ENCODE data around the gene ATP8B3. TPM values are rescaled to one million over a fixed set of nuclear protein-coding genes. Genes with fewer than 3 reads are reported as not detected.

ATP8B3 gene
- total RNA-seq, 1 donor from 2014 or later = 0.89 TPM

DNA sequence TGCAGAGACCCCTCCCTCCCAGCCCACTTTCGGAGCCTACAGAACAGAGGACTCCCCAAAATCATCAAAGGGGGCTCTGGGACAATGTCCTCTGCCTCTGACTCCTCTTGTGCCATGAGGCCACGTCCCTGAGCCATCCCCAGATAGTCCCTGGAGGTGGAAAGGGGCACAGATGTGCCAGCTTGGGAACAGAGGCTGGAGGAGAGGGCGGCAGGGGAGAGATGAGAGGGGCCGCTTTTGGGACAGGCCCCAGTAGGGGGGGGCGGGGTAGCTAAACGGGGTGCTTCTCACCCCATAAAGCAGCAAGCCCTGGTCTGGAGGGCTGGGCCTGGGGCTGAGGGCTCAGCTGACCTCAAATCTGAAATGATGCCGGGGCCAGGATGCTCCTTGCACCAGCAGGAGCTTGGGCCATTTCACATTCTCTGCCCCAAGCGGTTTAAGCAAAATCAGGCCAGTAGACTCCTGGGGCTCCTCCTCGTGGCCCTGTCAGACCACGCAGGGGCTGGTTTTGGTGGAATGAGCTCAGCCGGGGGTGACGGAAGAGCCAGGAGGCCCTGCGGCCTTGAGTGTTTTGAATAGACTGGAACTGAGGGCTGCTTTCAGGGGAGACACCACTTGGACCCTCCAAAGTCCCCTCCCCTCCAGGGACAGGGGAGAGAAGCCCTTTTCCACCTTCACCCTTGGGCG lies 31.7 kb downstream of the ATP8B3 start:
- ATAC-seq (no peak), DNase-seq (no peak)
- intact Hi-C loops (cut with micrococcal nuclease) = no loop called here

DNA sequence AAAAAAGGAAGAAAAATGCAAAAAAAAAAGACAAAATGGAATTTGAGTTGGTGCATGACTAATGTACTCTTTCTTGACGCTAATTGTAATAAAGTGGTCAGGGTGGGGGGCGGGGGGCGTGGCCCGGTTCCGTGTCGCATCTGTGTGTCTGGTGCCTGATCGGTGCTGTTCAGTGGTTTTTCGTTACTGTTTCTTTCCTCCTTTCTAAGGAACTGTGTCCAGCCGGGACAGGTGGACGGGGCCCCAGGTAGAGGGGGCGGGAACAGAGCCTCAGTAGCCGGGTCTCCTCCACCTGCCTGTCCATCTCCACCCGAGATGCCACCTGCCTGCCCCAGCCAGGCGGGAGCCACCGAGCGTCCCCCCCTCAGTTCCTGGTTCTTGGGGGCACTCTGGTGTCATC lies 32.5 kb downstream of the ATP8B3 start:
- no peak for DNase-seq
- intact Hi-C loops (cut with micrococcal nuclease) = no loop called here
- ATAC-seq = no peak

DNA sequence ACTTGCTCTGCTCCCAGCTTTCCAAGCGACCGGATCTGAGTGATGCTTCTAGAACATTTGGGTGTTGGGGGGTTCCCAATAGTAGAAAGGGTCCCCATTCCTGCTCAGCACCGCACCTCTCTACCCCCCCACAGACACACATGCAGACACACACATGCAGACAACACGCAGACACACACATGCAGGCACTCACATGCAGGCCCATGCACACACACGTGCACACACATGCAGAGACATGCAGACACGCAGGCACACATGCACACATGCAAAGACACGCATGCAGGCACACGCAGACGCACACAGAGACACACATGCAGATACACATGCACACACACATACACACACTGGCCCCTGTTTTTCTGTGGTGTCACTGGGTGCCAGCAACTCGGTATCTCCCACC lies 34.9 kb downstream of the ATP8B3 start:
- no peak for ATAC-seq
- DNase-seq = no peak
- intact Hi-C loops (cut with micrococcal nuclease) = no loop called here

DNA sequence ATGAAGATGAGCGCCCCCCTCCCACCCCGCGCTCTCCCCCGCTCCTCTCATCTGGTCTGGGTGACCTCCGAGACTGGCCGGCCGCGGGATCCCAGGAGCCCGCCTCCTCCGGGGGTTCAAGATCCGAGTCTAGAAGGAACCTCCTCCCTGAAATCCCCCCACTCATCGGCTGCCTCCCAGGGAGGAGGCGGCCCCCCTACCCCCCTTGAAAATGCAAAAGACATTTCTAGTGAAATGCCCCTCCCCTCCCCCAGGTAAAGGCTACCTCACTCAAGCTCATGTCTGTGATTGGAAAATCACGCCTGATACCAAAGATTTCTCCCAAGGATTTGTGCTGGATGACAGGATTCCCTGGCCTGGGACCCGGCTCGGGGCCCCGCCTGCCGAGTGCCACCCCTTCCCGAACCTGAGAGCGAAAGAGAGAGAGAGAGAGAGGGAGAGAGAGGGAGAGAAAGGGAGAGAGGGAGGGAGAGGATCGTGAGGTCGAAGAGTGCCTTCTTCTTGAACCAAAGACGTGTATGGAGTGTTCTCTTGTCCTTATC lies 35.4 kb downstream of the ATP8B3 start:
- DNase-seq (no peak), ATAC-seq (no peak)
- intact Hi-C loops (cut with micrococcal nuclease) = no loop called here

DNA sequence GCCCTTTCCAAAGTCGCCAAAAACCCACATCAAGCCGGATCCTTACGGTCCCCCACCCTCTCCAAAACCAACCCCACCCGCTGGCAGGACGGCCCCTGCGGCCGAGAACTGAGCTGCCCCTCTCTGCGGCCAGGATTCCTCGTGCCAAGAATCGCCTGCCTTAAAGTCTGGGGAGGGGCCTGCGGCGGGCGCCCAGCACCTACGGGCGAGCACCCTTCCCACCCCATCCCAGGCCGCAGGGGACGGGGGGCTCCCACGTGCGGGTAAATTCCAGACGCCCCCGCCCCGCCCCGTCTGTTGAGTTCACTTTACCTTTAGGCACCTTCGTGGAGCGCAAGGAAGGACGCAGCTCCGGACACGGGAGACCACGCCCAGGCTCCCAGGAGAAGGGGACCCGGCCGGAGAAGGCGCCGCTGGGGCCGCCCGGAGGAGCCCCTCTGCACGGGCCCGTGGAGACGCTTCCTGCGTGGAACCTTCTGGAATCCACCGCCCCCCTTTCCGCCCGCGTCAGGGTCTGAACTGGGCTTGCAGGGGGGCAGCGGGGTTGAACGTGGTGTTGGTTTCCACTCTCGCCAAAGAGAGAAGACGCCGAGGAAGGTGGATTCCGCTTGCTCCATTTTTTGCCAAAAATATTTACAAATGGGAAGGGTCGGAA lies 36.0 kb downstream of the ATP8B3 start:
- no peak for ATAC-seq
- no peak for DNase-seq
- intact Hi-C loops (cut with micrococcal nuclease) = no loop called here

DNA sequence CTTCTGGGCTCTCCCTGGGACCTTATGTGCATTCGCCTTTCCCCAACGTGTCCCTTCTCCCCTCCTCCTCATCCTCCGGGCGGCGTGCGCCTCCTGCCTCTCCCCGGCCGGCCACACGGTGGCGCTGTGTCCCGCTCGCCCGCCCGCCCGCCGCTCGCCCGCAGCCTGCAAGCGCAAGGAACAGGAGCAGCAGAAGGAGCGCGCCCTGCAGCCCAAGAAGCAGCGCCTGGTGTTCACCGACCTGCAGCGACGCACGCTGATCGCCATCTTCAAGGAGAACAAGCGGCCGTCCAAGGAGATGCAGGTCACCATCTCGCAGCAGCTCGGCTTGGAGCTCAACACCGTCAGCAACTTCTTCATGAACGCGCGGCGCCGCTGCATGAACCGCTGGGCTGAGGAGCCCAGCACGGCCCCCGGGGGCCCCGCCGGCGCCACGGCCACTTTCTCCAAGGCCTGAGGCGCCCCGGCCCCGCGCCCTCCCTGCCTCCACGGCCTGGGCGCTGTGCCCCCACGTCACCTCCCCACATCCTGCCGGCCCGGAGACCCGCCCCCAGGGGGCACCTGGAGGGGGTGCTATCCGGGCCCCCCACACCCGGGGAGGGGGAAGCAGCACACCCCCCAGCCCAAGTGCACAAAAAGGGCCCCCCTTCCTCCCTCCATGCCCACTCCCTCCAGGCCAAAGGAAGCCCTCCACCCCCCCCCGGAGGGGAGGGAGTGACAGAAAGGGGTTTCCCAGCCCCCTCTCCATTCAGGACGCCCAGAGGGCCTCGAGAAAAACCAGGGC lies 36.9 kb downstream of the ATP8B3 start:
- intact Hi-C loops (cut with micrococcal nuclease) = no loop called here
- DNase-seq (no peak), ATAC-seq (no peak)

DNA sequence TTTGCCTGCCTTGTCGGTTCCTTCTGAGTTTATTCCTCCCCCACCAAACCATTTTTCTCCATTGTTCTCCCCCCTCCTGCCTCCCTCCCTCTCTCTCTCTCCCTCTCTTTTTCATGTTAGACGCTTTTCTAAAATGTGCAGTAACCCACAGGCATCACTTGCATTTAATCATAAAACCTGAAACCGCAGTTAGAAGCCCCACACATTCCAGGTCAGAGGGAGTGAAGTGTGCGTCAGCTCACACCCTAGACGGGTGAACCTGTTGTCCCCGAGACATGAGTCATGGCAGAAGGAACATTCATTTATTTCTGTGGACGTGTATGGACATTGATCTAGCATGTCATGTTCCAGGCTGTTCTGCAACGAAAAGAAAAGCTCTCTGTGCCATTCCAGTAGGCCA lies 38.9 kb downstream of the ATP8B3 start:
- intact Hi-C loops (cut with micrococcal nuclease) = no loop called here
- no peak for ATAC-seq

DNA sequence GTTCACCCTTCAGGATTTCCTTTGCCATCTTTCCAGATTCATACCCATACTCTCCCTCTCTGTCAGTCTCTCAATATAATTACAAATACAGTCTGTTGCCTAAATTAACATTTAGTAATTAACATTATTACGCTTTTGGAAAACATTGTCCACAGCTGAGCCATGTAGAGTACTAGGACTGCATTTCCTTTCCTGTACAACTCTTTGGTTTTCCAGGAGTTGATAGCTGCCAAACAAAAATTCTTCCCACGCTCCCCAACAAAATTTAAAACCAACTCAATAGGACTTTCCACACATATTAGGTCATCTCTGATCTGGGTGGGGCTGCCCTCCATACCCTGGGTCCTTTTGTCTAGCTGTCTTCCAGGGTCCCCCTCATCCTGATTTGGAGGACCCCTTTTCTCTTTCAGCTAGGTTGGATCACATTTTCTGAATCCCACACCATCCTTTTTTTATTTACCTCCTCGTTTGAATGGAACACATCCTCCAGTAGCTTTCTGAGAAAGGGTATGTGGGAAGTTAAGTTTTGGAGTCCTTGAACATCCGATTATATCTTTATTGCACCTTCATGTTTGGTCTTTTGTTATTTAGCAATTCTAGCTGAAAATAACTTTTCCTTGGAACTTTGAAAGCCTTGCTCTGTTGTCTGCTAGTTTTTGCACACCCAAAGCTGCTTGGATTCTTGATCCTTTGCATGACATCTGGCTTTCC lies 41.1 kb downstream of the ATP8B3 start:
- intact Hi-C loops (cut with micrococcal nuclease) = no loop called here
- no peak for ATAC-seq

More for the DNA sequence above, 38.9 kb downstream of the ATP8B3 start:
- DNase-seq = no peak

DNA sequence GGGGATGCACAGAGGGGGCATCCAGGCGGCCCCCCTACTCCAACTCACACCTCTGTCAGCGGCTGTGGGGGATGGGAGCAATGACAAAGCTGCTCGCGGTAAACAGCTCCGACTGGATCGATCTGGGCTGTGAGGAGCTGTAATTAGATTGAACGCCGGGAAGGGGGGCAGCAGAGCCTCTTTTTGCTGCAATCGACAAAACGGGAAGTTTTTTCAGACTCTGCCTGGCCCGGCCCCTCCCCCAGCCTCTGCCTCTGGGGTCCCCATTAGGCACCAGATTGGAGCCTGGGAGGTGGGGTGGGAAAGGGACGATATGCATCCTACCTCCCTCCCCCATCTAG lies 42.5 kb downstream of the ATP8B3 start:
- intact Hi-C loops (cut with micrococcal nuclease) = no loop called here

More for the DNA sequence above, 41.1 kb downstream of the ATP8B3 start:
- no peak for DNase-seq

DNA sequence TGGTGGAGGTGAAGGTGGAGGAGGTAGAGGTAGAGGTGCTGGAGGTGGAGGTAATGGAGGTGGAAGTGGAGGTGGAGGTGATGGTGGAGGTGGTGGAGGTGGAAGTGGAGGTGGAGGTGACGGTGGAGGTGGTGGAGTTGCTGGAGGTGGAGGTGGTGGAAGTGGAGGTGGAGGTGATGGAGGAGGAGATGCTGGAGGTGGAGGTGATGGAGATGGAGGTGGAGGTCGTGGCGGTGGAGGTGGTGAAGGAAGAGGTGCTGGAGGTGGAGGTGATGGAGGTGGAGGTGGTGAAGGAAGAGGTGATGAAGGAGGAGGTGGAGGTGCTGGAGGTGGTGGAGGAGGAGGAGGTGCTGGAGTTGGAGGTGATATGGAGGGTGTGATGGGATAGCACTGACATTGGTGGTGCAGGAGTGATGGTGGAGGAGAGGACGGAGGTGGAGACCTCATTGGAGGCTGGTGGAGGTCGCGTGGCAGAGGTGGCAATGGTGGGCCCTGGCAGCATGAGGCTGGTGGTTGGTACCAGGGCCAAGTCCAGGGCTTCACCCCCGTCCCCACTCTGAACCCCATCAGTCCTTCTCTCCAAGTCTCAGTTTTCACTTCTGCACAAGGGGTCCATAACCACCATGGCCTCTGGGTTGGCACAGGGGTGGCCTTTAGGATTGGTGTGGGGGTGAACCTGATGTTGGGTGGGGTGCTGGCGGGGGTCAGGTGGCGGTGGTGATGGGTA lies 43.0 kb downstream of the ATP8B3 start:
- DNase-seq (peak; percentile 14), ATAC-seq (no peak)
- intact Hi-C loops (cut with micrococcal nuclease) = no loop called here

More for the DNA sequence above, 42.5 kb downstream of the ATP8B3 start:
- DNase-seq (no peak), ATAC-seq (no peak)

DNA sequence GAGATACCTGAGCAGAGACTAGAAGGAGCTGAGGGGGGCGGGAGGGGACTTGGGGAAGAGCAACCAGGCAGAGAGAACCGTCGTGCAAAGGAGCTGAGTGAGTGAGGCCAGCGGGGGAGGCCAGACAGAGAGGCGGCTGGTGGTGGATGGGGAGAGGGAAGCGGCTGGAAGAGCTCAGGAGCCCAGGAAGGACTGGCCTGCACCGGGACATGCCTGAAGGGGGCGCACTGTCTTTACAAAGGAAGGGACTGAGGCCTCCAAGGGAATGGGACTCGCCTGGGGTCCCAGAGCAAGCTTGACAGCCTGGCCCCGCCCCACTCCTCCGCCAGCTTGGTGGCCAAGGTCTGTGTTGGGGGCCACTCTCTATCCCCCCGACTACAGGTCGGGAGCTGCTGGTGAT lies 43.8 kb downstream of the ATP8B3 start:
- ATAC-seq (no peak), DNase-seq (no peak)
- intact Hi-C loops (cut with micrococcal nuclease) = no loop called here

DNA sequence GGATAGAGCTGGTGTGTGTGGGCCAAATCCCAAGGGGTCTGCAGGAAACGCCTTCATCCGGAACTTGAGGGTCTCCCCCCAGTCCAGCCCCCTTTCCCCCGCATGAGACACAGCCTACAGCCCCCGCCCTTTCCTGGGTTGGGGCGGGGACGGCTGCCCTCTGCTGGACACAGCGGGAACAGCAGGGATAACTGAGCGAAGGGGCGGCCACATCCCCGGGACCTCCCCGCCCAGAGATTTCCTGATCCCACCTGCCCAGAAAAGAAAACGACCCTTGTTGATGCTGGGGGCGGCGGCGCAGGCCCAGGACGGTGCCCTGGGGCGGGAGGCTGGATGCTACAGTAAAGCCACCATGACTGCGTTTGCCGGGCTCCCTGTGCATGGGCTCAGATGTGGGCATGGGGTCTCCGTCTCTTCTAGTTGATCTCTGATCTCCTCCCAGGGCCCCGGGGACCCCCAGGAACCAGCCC lies 44.6 kb downstream of the ATP8B3 start:
- ATAC-seq (peak; percentile 73), DNase-seq (peak; percentile 65)
- intact Hi-C loops (cut with micrococcal nuclease) = no loop called here

DNA sequence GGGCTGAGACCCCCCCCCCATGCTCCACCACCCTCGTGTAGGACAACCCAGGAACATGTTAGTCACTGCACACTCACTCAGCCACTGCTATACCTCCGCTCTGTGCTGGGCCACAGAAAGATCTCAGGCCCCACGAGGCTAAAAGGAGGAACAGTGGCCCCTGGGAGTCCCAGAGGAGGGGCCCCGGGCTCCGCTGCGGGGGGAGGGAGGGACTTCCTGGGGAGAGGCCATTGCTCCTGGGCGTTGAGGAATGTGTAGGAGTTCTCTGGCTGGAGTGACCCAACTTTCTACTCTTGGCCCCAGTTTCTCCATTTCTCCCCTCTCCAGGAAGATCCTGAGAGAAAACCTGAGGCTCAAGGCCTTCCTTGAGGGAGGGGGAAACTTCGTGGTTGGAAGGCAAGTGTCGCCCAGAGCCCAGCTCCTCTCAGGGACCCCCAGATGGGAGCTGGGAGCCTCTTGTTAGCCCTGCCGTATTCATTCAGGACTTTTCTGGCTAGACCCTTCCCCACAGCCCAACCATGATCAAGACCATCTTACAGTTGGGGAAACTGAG lies 45.2 kb downstream of the ATP8B3 start:
- DNase-seq (no peak), ATAC-seq (no peak)
- intact Hi-C loops (cut with micrococcal nuclease) = no loop called here

DNA sequence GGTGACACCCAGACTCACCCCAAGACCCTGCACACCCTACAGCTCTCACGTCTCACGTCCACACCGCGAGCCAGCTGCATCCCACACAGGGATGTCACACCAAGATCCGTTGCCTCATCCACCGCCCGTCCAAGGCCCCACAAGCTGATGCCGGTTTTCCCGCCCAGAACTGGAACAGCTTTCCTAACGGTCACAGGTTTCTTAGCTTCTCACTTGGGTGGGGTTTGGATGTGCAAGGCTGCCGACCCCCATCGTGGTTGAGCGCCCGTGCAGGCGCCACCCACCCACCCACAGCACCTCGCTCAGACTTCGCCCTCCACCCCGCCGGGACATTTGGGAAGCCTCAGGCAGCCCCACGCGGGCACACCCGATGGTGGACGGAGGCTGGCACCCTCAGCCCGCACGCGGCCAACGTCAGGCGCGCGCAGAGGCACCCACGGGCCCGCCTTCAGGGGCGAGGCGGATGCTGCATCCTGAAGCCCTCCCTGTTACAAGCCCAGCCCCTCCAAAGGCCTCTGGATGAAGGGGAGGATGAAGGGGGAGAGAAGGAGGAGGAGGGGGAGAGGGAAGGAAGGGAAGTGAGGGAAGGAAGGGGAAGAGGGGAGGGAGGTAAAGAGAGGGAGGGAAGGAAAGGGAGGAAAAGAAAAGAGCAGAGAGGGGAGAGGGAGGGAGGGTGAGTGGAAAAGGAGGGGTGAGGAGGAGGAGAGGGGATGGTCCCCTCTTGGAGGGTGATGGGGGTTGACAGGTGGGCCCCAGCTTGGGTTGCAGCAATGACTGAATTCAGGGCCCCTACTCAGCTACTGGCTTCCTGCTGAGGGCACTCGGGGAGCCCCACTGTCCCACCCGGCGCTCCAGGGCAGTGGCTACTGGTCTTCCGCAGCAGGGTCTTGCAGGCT lies 45.9 kb downstream of the ATP8B3 start:
- ATAC-seq (no peak), DNase-seq (no peak)
- intact Hi-C loops (cut with micrococcal nuclease) = no loop called here

DNA sequence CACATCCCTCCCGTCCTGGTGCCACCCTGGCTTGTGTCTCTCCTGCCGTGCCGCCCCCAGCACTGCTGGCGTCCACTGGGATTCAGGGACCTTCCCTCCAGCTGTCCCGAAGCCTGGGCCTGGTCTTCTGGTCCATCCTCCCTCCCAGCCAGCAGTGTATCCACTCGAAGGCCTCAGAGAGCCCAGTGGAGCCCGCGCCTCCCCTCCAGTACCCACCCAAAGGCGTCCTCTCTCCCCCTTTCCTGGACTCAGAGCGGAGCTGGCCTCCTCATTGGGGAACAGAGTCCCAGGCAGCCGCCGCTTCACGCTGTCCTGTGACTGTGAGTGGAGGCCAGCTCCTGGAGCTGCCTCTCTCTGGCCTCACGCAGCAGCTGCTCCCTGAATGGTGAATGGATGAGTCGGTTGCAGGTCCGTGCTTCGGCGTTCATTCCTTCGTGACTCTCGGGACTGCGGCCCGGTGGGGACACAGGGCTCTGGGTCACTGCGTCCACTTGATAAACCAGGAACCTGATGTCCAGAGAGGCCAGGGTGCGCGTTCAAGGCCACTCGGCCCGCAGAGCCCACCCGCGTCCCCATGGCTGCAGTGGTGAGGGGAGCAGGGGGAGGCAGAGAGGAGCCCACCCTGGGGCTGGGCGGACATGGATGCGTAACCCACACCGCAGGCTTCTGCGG lies 46.7 kb downstream of the ATP8B3 start:
- DNase-seq (peak; percentile 15), ATAC-seq (no peak)
- intact Hi-C loops (cut with micrococcal nuclease) = no loop called here

DNA sequence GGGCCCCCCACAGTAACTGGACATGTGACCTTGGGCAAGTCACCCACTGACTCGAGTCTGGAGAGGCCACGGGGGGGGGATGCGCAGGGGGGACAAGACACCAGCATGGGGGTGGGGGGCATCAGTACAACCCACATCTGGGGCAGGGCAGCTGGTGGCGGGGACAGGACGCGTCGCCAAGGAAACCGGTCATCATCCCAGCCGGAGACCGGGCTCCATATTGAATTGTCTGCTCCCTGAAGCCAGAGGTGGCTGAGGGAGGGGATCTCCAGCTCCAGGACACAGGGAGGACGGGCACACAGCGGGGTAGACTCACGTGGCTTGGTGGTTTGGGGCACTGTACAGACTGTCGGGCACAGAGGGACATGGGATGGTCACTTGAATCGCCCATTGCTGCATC lies 47.3 kb downstream of the ATP8B3 start:
- intact Hi-C loops (cut with micrococcal nuclease) = no loop called here
- DNase-seq (no peak), ATAC-seq (no peak)
